HCT116 (cell line): ENCODE results near the gene ZBED3.

Experiments used
- EZH2 ChIP-seq: fragments of 200-600 bp; sonication (generic); IDR thresholded peaks from 2 replicates; pipeline ENCODE4 v1.6.1; 2017; ENCODE audit warnings: antibody characterized with exemption, mixed run types
- JUND ChIP-seq: IDR thresholded peaks from 2 replicates; pipeline ENCODE4 v1.6.1; 2012
- POLR2AphosphoS5 ChIP-seq: IDR thresholded peaks from 2 replicates; pipeline ENCODE4 v1.6.1; 2011; ENCODE audit warnings: mild to moderate bottlenecking, low read depth, low read length, moderate library complexity
- TF ChIP-seq, protein P1 (sequence below), 3 experiments: fragments of 200-600 bp in 1 of 3; sonication (generic) in 1 of 3; IDR thresholded peaks in 2 of 3; conservative IDR thresholded peaks in 1 of 3; 2 replicates each; pipeline ENCODE4 v1.5.1; 2012 to 2017; ENCODE audit warnings: low read depth in 2 of 3, low read length in 2 of 3, antibody characterized with exemption in 1 of 3, borderline replicate concordance in 1 of 3, control low read depth in 1 of 3, mild to moderate bottlenecking in 1 of 3, mixed read lengths in 1 of 3, mixed run types in 1 of 3, moderate library complexity in 1 of 3; ENCODE audit not compliant: insufficient read depth in 1 of 3

DNA sequence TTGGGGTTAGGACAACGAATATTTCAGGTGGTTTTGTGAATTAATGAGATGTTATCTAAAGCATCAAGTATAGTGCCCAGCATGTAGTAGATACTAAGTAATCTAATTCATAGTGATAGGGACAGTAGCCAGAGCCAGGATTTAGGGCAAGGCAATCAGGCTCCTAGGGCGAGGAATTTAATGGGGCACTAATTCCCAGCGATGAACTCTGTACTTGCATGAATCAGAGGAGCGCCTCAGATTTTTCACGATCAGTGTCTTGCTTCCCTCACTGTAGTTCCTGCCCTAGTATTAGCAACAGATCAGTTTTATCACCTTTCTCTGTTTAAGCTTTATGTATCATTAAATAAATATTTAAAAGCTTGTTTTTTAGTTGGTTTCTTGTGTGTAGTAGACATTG is 53.7 kb downstream of the ZBED3 start:
- TF ChIP-seq EZH2, result no peak
- no peak for TF ChIP-seq JUND
- no peak for TF ChIP-seq POLR2AphosphoS5
- TF ChIP-seq, protein P1, sequence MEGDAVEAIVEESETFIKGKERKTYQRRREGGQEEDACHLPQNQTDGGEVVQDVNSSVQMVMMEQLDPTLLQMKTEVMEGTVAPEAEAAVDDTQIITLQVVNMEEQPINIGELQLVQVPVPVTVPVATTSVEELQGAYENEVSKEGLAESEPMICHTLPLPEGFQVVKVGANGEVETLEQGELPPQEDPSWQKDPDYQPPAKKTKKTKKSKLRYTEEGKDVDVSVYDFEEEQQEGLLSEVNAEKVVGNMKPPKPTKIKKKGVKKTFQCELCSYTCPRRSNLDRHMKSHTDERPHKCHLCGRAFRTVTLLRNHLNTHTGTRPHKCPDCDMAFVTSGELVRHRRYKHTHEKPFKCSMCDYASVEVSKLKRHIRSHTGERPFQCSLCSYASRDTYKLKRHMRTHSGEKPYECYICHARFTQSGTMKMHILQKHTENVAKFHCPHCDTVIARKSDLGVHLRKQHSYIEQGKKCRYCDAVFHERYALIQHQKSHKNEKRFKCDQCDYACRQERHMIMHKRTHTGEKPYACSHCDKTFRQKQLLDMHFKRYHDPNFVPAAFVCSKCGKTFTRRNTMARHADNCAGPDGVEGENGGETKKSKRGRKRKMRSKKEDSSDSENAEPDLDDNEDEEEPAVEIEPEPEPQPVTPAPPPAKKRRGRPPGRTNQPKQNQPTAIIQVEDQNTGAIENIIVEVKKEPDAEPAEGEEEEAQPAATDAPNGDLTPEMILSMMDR (IDR thresholded peaks at IDR 0.05 in 2 of 3, conservative IDR thresholded peaks at IDR 0.05 in 1 of 3; ENCODE audit: borderline replicate concordance in 1 of 3, insufficient read depth in 1 of 3, low read depth in 2 of 3, low read length in 2 of 3), result no peak
